ENCODE results near the gene DPY19L3.
"Not testable (repeated sequence)": the region's sequence is repeated elsewhere in the genome, so short reads cannot be mapped to it uniquely, and the experiment has no call there.

The DPY19L3 gene

DNA sequence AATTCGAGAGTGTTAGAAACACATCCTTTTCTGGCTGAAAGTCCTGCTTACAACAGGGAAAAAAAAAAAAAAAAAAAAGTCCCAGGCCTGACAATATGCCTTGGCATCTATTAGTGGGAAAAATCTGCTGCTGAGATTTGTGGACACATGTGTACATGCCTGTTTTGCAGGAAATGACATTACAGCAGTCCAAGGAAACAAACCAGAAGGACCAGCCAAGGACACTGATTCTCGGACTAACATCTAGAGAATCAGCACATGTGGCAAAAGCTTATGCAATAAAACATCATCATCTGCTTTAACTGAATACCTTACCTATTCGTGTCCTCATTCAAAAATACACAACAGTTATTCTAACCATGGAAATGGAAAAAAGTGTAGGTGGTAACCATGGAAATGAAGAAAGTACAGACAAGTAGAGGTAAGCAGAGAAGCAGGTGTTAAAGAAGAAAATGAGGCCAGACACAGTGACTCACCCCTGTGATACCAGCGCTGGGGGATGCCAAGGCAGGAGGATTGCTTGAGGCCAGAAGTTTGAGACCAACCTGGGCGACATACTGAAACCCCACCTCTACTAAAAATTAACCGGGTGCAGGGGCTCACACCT lies 9.4 kb upstream of the DPY19L3 start:
- DNase-seq = no peak

DNA sequence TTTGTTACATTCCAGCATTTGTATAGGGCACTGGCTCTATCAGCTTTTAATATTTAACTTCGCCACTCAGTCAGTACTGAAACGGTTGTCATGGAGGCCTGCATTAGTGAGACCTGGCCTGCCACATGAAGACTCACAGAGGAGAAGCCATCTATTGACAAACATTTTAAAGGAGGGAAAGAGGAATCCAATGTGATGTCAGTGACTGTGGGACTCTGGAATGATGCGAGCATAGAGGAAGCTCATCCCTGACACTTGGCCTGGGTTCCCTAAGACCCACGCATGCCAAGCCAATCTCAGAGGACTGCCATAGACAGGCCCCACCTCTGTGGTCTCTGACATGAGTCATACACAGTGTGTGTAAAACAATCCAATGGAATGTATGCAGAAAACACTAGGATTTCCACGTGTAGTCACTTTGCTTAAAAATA lies 7.9 kb upstream of the DPY19L3 start:
- DNase-seq = no peak

DNA sequence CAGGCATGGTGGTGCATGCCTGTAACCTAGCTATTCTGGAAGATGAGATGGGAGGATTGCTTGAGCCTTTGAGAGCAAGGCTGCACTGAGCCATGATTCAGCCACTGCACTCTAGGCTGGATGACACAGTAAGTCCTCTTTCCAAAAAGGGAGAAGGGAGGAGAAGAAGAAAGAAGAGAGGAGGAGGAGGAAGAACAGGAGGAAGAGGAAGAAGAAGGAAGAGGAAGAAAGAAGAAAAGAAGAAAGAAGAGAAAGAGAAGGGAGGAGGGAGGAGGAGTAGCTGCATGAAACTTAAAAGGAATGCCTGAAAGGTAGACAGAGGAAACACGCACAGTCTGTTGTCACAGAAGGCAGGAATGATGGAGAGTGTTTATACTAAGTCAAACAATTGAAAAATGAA lies 3.6 kb upstream of the DPY19L3 start:
- no peak for DNase-seq

DNA sequence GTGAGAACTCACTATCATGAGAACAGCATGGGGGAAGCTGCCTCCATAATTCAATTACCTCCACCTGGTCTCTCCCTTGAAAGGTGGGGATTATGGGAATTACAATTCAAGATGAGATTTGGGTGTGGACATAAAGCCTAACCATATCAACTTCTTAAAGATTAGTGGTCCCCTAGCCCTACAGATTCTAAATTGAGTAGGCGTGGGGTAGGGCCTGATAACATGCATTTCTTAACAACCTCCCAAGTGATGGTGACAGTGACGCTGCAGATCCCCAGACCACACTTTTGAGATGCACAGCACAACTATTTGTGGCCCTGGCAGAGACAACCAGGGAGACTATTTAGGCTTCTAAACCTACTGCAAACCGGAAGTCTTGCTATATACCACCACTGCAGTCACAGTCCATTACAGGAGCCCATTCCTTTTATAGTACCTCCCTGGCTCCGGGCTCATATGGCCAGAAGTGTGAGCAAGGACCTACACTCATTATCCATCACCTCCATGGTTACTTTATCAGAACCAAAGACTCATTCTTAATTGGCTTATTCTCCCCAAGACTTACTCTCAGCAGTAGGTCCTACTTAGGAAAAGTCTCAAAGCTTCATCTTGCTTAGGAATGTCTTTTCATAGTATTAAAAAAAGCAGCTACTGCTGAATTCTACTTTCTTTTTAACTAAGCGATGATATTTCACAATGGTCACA lies 2.1 kb upstream of the DPY19L3 start:
- DNase-seq = no peak

DNA sequence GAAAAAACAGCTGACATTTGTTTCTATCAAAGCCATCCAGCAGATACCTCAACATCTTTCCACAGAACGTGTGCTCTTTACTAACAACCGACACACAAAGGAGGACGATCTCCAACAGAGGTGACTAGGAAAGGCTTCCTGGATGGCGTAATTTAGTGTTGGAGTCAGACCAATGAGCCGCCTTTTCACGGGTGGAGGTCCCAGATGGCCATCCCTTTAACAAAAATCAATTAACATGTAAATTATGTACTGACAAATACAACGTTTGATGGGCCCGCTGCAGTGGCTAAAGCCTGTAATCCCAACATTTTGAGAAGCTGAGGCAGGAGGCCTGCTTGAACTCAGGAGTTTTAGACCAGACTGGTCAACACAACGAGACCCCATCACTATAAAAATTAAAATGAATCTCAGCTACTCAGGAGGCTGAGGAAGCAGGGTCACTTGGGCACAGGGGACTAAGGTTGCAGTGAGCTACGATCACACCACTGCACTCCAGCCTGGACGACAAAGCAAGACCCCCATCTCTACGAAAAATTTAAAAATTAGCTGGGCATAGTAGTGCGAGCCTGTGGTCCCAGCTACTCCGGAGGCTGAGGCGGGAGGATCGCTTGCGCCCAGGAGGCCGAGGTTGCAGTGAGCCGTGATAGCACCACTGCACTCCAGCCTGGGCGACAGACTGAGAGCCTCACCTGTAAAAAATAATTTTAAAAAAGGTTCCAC lies 1.2 kb upstream of the DPY19L3 start:
- no peak for DNase-seq

DNA sequence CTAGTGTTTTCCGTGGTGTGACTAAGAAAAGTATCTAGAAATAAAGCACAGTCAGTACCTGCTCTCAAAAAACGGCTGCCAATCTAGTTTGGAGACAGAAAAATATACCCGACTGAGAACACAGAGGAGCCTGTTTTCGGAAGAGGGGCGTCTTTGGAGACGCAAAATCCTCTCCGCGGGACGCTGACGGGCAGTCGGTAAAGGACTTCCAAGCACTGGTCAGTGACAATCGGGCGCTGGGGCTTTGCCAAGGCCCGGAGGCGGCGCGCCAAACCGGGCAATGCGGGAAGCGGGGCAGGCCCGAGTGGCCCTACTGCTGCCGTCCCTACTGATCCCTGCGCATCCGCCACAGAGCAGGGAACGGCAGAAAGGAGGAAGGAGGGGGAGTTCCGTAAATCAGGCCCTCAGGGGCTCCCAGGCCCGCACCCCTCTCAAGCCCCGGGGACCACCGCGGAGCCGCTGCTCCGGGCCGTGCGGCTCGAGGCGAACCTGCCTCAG lies 588 bp upstream of the DPY19L3 start:
- DNase-seq = no peak

DNA sequence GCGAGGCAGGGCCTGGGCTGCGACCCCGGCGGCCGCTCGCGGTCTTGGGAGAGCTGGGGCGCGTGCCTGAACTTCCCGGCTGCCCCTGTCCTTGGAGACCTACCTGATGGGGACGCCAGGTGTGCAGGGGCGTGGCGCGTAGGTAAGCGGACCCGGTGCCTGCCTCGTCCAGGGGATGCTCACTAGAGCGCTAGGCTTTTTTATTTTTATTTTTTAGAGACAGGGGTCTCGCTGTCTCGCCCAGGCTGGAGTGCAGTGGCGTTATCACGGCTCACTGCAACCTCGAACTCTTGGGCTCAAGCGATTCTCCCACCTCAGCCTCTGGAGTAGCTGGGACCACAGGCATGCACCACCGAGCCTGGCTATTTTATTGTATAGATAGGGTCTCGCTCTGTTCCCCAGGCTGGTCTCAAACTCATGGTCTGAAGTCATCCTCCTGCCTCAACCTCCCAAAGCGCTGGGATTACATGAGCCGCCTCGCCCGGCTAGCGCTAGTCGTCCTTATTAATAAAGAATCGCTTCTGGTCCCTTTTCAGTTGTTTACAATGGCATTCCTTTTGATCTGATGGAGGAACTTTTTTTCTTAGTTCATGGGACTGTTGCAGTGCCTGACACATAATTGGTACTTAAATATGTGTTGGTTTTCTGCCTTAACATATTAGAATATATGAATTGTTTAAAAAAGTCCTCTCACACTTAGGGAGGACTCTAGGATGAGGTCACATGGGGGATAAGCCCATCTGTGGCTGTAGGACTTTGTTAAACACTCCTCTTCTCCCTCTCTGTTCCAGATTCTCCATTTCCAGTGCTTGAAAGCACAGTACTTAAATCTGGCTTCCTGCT lies 812 bp downstream of the DPY19L3 start:
- no peak for DNase-seq

DNA sequence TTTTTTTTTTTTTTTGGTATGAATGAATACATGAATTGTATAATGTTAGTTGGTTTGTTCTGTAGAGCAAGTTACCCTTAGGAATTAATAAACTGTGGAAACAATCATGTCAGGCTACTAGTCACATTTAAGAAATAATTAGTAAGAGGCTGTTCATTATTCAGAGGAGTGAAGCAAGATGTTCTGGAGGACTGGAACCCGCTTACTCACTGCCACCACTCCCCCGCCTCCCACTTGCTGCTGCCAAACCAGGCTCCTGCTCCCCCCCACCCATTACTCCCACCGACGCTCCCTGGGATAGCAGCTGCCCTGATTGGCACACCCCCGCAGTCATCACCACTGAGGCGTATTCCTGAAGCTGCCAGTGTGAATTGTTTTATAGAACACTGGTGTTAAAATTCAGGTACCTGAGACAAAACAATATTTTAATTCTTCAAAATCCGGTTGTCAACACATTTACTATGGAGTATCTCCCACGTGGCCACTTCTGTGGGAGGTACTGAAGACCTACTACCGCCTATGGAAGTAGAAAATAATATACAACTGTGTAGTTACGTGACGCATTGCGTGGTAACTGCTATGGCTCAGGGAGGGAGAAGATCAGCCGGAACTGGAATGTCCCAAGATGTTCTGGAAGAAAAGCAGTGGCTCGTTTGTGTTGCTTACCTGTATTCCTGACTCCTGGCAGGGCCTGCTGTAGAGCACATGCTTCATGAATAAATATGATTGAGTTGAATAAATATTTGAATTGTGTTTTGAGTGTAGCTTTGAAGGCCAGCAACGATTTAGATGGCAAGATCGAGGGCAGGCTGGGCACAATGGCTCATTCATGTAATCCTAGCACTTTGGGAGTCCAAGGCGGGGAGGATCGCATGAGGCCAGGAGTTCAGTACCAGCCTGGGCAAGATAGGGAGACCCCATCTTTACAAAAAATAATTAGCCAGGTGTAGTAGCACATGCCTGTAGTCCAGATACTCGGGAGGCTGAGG lies 1.7 kb downstream of the DPY19L3 start:
- DNase-seq = no peak

DNA sequence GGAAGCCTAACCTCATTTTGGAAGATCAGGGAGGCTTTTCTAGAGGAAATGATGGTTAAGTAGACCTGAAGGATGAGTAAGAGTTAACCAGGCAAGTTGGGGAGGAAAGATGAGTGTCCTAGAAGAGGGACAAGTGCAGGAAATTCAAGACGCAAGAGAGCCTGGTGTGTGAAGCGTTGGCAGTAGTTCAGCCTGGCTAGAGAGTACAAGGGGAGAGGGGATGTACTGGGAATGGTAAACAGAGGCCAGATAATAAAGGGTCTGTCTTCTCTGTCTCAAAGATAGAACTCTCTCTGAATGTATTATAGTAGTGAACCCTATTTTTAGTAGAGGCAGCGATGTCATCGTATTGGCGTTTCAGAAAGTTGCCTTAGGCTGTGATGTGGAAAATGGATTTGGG lies 9.7 kb downstream of the DPY19L3 start:
- DNase-seq = no peak

DNA sequence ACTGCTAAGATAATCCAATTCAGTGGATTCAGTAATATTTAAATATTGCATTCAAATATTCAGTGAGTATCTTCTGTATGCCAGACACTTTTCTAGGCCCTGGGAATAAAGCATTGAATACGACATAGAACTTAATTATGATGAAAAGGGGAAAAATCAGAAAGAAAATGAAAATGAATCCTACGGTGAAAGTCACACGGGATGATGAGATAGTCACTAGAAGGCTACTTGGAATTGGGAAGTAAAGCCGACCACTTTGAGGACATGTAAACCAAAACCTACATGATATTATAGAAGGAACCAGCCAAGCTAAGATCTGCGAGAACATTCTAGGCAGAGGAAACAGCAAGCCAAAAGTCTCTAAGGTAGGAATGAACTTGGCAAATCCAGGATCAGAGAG lies 10.1 kb downstream of the DPY19L3 start:
- DNase-seq = no peak

DNA sequence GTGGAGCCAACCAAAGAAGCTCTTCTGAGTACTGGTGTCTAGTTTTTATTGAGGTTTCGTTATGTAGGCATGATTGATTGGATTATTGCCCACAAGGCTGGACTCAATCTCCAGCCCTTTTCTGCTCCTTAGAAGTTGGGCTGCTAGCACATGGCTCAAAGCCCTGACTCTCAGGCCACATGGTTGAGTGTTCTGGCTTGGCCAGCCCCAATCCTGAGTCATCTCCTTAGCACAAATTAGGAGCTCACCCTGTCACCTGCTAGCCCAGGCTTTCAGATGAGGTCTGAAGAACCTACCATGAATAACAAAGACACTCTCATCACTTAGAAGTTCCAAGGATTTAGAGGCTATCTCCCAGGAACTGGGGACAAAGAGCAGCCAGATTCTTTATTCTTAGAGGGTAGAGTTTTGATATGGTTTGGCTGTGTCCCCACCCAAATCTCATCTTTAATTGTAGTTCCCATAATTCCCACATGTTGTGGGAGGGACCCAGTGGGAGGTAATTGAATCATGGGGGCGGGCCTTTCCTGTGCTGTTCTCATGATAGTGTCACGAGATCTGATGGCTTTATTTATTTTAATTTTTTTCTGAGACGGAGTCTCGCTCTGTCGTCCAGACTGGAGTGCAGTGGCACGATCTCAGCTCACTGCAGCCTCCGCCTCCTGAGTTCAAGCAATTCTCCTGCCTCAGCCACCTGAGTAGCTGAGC lies 11.3 kb downstream of the DPY19L3 start:
- no peak for DNase-seq

DNA sequence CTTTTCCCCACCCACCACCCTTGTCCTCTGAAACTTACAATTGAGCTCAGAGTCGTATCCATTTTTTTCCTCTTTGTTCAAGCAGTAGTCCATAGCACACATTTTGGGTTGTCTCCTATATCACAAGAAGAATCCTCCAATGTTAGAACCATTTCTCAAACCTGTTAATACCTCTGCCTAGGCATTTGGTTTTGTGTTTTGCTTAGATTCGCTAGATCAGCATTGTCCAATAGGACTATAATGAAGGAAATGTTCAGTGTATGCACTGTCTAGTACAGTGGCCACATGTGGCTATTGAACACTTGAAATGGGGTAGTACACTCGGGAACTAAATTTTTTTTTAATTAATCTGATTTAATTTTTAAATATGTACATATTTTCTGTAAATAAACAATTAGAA lies 12.6 kb downstream of the DPY19L3 start:
- no peak for DNase-seq

DNA sequence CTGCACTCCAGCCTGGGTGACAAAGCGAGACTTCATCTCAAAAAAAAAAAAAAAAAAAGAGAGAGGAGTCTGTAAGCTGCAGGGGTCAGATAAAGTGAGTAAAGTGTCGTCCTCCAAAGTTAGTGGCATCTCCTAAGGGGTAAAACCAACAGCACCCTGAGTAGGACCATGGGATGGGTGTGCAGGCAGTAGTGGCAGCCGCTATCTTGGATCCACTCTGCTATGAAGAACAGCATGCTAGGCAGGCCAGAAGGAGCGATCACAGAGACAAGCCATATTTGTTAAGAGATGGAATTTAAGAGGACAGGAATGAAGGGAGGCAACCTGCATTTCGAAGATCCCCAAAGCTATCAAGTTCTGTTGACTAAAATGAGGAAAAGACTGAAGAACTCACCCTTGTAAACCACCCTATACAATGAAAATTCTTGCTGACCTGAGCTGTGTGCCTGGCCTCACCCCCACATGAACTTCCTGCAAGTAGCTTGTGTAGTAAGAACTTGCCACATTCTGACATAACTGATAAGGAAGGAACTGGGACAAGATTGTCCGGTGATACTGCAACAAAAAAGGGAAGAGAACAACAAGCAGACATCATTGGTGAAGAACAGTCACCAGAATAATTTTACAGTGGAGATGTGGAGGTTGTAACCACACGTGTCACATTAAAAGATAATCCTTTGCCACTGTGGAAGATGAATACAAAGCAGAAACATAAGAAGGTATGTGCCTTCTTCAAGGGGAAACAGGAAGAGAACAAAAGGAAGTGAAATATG lies 16.2 kb downstream of the DPY19L3 start:
- no peak for DNase-seq

DNA sequence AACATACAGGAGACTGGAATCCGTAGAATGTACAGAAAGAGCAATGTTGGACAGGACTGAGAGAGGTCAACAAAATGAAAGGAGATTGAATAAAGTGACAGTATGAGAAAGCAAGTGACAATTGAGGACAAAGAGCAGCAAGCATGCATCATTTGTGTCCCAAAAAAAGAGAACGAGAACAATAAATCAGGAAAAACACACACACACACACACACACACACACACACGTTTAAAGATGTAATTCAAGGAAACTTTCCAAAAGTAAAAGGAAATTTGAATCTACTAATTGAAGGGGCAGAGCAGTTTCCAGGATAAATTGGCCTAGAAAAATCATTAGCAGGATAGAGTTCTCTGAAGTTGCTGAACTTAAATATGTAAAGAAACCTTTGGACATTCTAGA lies 16.9 kb downstream of the DPY19L3 start:
- no peak for DNase-seq

DNA sequence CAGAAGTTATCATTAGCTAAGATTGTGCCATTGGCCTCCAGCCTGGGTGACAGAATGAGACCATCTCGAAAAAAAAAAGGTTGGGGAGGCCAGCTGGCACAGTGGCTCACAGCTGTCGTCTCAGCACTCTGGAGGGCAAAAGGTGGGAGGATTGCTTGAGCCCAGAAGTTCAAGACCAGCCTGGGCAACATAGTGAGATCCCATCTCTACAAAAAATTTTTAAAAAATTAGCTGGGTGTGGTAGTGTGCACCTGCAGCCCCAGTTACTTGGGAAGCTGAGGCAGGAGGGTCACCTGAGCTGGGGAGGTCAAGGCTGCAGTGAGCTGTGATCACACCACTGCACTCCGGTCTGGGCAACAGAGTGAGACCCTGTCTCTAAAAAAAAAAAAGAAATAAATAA lies 18.4 kb downstream of the DPY19L3 start:
- not testable (repeated sequence) for DNase-seq

DNA sequence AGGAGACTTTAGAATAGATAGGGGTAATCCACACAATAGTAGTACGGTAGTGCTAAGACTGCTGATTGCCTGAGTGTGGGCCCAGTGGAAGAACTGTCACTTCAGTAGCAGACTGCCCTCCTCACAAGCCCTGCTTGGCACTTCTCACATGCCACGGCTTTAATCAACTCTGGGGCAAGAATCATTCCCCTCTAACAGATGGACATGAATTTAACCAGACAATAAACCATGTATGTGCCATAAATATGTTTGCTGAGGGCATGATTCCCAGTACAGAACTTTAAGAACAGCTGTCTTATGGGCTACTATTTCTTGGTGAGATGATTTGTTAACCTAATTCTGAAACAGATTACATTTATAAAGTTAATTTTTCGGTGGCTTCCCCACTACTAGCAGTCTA lies 22.0 kb downstream of the DPY19L3 start:
- no peak for DNase-seq

DNA sequence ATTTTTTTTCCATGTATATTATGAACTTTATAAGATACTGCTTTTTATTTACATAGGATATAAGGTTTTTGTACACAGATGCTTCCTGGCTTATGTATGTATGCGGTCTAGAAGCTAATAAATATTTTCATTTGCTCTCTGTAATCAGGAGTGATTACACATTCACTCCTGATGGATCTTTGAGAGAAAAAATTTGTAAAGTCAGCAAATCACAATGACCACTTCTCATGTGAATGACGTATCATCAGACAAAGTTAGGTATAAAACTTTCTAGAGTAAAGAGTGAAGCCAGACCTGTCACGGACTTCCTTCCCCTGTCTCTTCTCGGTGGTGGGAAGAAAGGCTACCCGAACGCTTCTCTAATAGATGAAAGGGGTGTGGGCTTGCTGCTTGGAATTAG lies 31.1 kb downstream of the DPY19L3 start:
- no peak for DNase-seq

DNA sequence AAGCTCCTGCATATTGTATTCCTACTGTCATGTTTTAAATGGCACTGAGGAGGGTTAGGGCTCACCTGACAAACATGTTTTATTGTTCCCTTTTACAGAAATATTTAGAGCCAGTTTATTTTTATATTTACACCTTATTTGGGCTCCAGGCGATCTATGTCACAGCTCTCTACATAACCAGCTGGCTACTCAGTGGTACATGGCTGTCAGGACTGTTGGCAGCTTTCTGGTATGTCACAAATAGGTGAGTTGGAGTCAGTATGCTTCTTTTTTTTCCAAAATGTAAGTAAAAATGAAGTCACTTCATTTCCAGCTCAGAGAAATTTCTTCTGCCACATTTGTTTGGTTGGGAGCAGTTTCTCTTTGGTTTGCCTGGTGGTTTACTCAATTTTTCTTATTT lies 31.5 kb downstream of the DPY19L3 start:
- no peak for DNase-seq

DNA sequence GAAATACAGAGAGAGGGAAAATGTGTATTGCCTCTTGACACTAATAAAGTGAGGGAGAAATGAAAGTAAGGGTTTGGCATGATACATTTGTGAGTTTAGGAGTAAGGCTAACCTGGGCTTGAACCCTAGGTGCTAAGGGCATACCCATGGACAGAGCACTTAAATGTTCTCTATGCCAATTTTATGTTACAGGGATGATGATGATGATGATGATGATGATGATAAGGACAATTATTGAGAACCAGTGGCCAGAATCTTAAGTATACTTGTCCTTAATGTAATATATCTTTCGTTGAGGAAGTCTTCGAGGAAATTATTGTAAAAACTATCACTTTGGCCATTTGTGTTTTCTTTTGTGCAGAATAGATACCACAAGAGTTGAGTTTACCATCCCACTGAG lies 33.2 kb downstream of the DPY19L3 start:
- DNase-seq = no peak

DNA sequence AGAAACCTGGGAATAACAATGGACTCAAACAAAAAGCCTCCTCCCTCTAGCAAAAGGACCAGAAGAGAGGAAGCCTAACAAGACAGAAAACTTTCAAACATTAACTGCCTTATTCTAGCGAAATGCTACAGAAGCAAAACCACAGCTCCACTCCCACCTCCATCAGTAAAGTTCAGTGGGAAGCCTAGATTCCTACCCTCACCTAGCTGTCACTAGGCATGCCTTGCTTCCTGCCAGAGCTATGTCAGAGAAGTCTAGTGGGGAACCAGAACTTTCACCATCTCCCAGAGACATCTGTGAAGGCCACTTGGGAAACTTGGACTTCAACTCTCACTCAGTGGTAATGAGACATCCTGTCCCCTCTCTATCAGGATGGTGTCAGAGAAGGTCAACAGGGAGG lies 37.1 kb downstream of the DPY19L3 start:
- DNase-seq = no peak

Data from NCI-H1436 (cell line).